Astrocyte of the cerebellum (primary cell): ENCODE data around the gene ARAP2.

Source experiments
- DNase-seq: peaks from one replicate; pipeline ENCODE4 v3.0.0-alpha.2; 2011; ENCODE audit warnings: low read depth
- H3K4me3 ChIP-seq: 2 replicates; pipeline ENCODE4 v1.5.1; 2011; ENCODE audit warnings: mild to moderate bottlenecking, low read depth, low read length, moderate library complexity
- CTCF ChIP-seq: IDR thresholded peaks from 2 replicates; pipeline ENCODE4 v1.5.1; 2012; ENCODE audit warnings: low read length, low read depth, moderate library complexity, mild to moderate bottlenecking; ENCODE audit errors: missing control alignments
- in situ Hi-C: cut with HindIII; loops from 2 replicates; pipeline ENCODE4 v1.10.0; 2017; ENCODE audit warnings: low sequenced_read_pairs

The ARAP2 gene

GRCh38 chr4:36067116-36067515, 177.2 kb downstream of the ARAP2 start:
- no peak for DNase-seq
- no peak overlapping the region for H3K4me3 ChIP-seq
- no peak for TF ChIP-seq CTCF
- in situ Hi-C loops, result no loop called here

DNA sequence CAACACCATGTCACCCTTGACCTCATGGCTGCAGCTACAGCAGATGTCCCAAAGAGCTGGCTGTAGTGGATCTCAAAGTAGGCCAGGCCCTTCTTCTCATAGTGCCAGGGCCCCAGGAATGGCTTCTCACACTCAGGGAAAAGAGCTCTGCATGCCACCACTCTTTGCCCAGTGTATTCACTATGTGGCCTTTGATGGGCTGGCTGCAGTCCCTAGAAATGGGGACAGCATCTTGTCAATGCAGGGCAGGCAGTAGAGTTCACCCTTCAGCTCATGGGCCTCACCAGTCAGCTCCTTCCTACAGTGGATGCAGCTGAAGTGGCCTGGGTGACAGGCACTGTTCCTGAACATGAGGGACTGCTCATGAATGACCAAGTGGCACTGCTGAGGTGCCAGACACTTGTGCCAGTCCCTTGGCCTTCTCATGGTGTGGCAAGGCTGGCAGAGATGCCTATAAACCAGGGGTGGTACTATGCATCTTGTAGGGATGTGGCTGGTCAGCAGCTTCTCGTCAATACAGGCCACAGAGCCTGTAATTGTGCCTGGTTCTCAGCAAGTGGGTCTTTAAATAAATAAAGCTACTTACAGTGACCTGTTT, 178.9 kb downstream of the ARAP2 start:
- TF ChIP-seq CTCF, result no peak
- in situ Hi-C loops, result no loop called here
- DNase-seq, result no peak
- H3K4me3 ChIP-seq, result no peak overlapping the region

GRCh38 chr4:36064117-36064516, 180.2 kb downstream of the ARAP2 start:
- no peak overlapping the region for H3K4me3 ChIP-seq
- in situ Hi-C loops, result no loop called here
- no peak for DNase-seq
- no peak for TF ChIP-seq CTCF

GRCh38 chr4:36056136-36056535, 188.2 kb downstream of the ARAP2 start:
- in situ Hi-C loops, result no loop called here
- no peak for DNase-seq
- H3K4me3 ChIP-seq, result no peak overlapping the region
- TF ChIP-seq CTCF, result no peak

DNA sequence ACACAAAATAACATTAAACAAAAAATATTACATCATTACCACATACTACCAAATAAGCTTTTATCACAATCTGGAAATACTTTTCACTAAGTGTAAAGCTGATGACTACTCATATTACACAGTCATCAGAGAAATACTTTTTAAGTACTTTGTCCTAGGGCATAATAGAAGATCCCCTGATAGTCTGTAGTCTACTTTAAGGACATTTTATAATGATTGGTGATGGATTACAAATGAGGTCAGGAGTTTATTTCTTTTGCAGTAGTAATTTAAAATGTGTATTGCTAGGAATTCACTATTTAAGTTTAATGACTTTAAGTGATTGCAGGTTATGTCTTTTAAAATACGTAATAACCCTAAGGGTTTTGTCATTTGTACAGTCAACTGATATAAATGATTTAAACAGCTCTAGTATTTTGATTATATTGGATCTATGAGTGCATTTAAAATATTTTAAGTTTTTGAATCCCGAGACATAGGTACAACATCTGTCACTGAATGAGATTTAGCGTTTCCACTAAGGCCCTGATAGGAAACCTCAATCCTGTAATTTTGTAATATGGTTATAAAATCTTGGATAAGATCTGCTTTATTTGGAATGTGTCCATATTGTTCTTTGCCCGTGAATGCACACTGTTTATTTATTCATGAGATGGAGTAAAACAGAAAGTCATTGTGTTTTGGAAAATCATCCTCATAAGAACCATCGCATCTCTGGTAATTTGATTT, 189.5 kb downstream of the ARAP2 start:
- peak; percentile 77 for DNase-seq
- no peak for TF ChIP-seq CTCF
- H3K4me3 ChIP-seq, result no peak overlapping the region
- in situ Hi-C loops, result no loop called here

DNA sequence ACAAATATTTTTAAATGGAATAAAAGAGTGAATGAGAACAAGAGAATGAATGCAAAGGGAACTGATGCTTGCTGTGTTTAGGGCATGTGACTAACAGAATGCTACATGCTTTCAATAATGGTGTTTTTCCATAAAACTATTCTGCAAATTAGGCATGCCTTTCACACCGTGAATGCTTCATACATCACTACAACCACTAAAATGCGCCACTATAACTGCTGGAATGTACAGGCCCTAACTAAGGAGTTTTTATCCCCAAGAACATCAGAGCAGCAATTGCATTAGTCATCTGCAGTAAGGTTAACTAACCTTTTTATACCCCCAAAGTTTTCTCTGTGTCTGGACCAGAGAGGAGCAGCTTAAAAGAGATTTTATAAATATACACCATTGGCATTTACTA, 190.4 kb downstream of the ARAP2 start:
- in situ Hi-C loops, result no loop called here
- no peak overlapping the region for H3K4me3 ChIP-seq
- peak; percentile 93 for DNase-seq
- no peak for TF ChIP-seq CTCF
